Fibroblast of lung (primary cell): ENCODE results near the gene TMX2. TPM values are rescaled to one million over a fixed set of nuclear protein-coding genes. Genes with fewer than 3 reads are reported as not detected.

Experiments
- DNase-seq, 2 donors: peaks; one replicate each; pipeline versions ENCODE4 v3.0.0 to v3.0.0-alpha.2; 2010; ENCODE audit warnings: low read depth in 2 of 2
- H2AFZ ChIP-seq: 2 replicates; pipeline ENCODE4 v1.5.1; 2012; ENCODE audit warnings: low read length, control low read depth, inconsistent platforms
- H3K27ac ChIP-seq: 2 replicates; pipeline ENCODE4 v1.5.1; 2011; ENCODE audit warnings: low read length, control low read depth; ENCODE audit not compliant: insufficient read depth
- H3K27me3 ChIP-seq: 2 replicates; pipeline ENCODE4 v1.5.1; 2011; ENCODE audit warnings: mild to moderate bottlenecking, low read length; ENCODE audit not compliant: control insufficient read depth, insufficient read depth
- H3K36me3 ChIP-seq: 2 replicates; pipeline ENCODE4 v1.5.1; 2011; ENCODE audit warnings: low read length; ENCODE audit not compliant: control insufficient read depth, insufficient read depth
- H3K4me1 ChIP-seq: 2 replicates; pipeline ENCODE4 v1.5.1; 2011; ENCODE audit warnings: low read length; ENCODE audit not compliant: control insufficient read depth, insufficient read depth; ENCODE audit errors: extremely low read depth
- H3K4me2 ChIP-seq: 2 replicates; pipeline ENCODE4 v1.5.1; 2011; ENCODE audit warnings: low read length, control low read depth; ENCODE audit not compliant: insufficient read depth; ENCODE audit errors: extremely low read depth
- H3K4me3 ChIP-seq, 4 experiments: fragments of 200-600 bp in 1 of 4; sonication (generic) in 1 of 4; replicated peaks in 1 of 4; 2 replicates each; pipeline ENCODE4 v1.5.1; 2011 to 2016; ENCODE audit warnings: low read length in 4 of 4, low read depth in 3 of 4, mild to moderate bottlenecking in 3 of 4, control low read depth in 2 of 4, inconsistent platforms in 1 of 4, mixed read lengths in 1 of 4; ENCODE audit not compliant: insufficient read depth in 1 of 4; ENCODE audit errors: control extremely low read depth in 1 of 4
- H3K79me2 ChIP-seq: 2 replicates; pipeline ENCODE4 v1.5.1; 2012; ENCODE audit warnings: mild to moderate bottlenecking, low read length, inconsistent platforms; ENCODE audit not compliant: control insufficient read depth, insufficient read depth
- H3K9ac ChIP-seq: 2 replicates; pipeline ENCODE4 v1.5.1; 2011; ENCODE audit warnings: mild to moderate bottlenecking, low read length, control low read depth; ENCODE audit not compliant: insufficient read depth
- H3K9me3 ChIP-seq: 2 replicates; pipeline ENCODE4 v1.5.1; 2012; ENCODE audit warnings: low read depth, low read length; ENCODE audit not compliant: control insufficient read depth, insufficient read depth
- H4K20me1 ChIP-seq: 2 replicates; pipeline ENCODE4 v1.5.1; 2011; ENCODE audit warnings: low read length; ENCODE audit not compliant: control insufficient read depth, insufficient read depth; ENCODE audit errors: extremely low read depth
- CTCF ChIP-seq, 2 donors: IDR thresholded peaks in 1 of 2; conservative IDR thresholded peaks in 1 of 2; 1 replicate in 1 of 2; 2 replicates in 1 of 2; pipeline ENCODE4 v1.5.1; 2011 to 2012; ENCODE audit warnings: low read length in 2 of 2, control low read depth in 1 of 2, inconsistent platforms in 1 of 2, low read depth in 1 of 2, mild to moderate bottlenecking in 1 of 2
- EZH2 ChIP-seq: IDR thresholded peaks from 2 replicates; pipeline ENCODE4 v1.5.1; 2012; ENCODE audit warnings: low read length, control low read depth, mild to moderate bottlenecking; ENCODE audit errors: missing control alignments
- polyA plus RNA-seq, 2 donors: library from polyadenylated mRNA; depleted of rRNA in 1 of 2; stranded (reverse) in 1 of 2; unstranded in 1 of 2; fragments of >200 nt; gene quantifications; 2 replicates each; pipeline ENCODE4 v1.2.1, GENCODE V29; 2011 to 2012; ENCODE audit warnings: missing spikeins in 1 of 2
- total RNA-seq: library from RNA; depleted of rRNA; stranded (reverse); fragments of >200 nt; gene quantifications from 2 replicates; pipeline ENCODE4 v1.2.1, GENCODE V29; 2014

TMX2 gene
- total and polyA plus RNA-seq, 2 donors (not counting 1 experiment from before 2014, with no cell fraction given), result 62.8 to 71.8 TPM

- H3K36me3 ChIP-seq, result peaks cover 10% of the 10 kb centered on the region
- no peak overlapping the region for H3K9ac ChIP-seq
- no peaks in the 10 kb centered on the region for H3K27me3 ChIP-seq
- H3K4me1 ChIP-seq, result peaks cover 3% of the 10 kb centered on the region
- H3K27ac ChIP-seq, result no peak overlapping the region
- peaks cover 13% of the 10 kb centered on the region for H3K79me2 ChIP-seq
- no peak overlapping the region for H2AFZ ChIP-seq
- H4K20me1 ChIP-seq, result no peaks in the 10 kb centered on the region
- TF ChIP-seq EZH2 (no peak), CTCF (conservative IDR thresholded peaks at IDR 0.05 in 1 of 2, IDR thresholded peaks at IDR 0.05 in 1 of 2; ENCODE audit: low read depth in 1 of 2, low read length in 2 of 2) (no peak)
- no peak for DNase-seq
- H3K4me3 ChIP-seq, result no peak overlapping the region
- H3K9me3 ChIP-seq, result no peaks in the 10 kb centered on the region
- no peak overlapping the region for H3K4me2 ChIP-seq
These were observed 34.5 kb downstream of the TMX2 start for GRCh38 chr11:57746920-57747319.

- H3K27ac ChIP-seq, result no peak overlapping the region
- no peaks in the 10 kb centered on the region for H3K4me1 ChIP-seq
- H2AFZ ChIP-seq, result no peak overlapping the region
- DNase-seq, result no peak
- no peaks in the 10 kb centered on the region for H4K20me1 ChIP-seq
- H3K9me3 ChIP-seq, result no peaks in the 10 kb centered on the region
- no peak overlapping the region for H3K9ac ChIP-seq
- no peaks in the 10 kb centered on the region for H3K27me3 ChIP-seq
- no peaks in the 10 kb centered on the region for H3K36me3 ChIP-seq
- TF ChIP-seq EZH2 (no peak), CTCF (conservative IDR thresholded peaks at IDR 0.05 in 1 of 2, IDR thresholded peaks at IDR 0.05 in 1 of 2; ENCODE audit: low read depth in 1 of 2, low read length in 2 of 2) (no peak)
- no peak overlapping the region for H3K4me3 ChIP-seq
- H3K4me2 ChIP-seq, result no peak overlapping the region
- no peaks in the 10 kb centered on the region for H3K79me2 ChIP-seq
These were observed 38.8 kb downstream of the TMX2 start for GRCh38 chr11:57751176-57751575.

- H3K36me3 ChIP-seq, result no peaks in the 10 kb centered on the region
- no peak within 1 kb of the TSS for H3K4me2 ChIP-seq
- no peaks in the 10 kb centered on the region for H3K27me3 ChIP-seq
- no peaks in the 10 kb centered on the region for H3K4me1 ChIP-seq
- H3K9me3 ChIP-seq, result no peaks in the 10 kb centered on the region
- DNase-seq, result peak; percentile 43 to 70
- H3K27ac ChIP-seq, result no peak within 1 kb of the TSS
- no peaks in the 10 kb centered on the region for H3K79me2 ChIP-seq
- no peak for TF ChIP-seq EZH2
- TF ChIP-seq CTCF (conservative IDR thresholded peaks at IDR 0.05 in 1 of 2, IDR thresholded peaks at IDR 0.05 in 1 of 2; ENCODE audit: low read depth in 1 of 2, low read length in 2 of 2), result peak; percentile 41 to 60
- H3K9ac ChIP-seq, result no peak within 1 kb of the TSS
- H4K20me1 ChIP-seq, result no peaks in the 10 kb centered on the region
- no peak within 1 kb of the TSS for H3K4me3 ChIP-seq
- no peak within 1 kb of the TSS for H2AFZ ChIP-seq
These were observed 39.4 kb downstream of the TMX2 start, which contains the start of gene BTBD18 for GRCh38 chr11:57751676-57752253. BTBD18 (minus strand) TSS chr11:57751819; CDS start chr11:57751188, 631 bp downstream.
